NCI-H69 (cell line): ENCODE measurements around the gene HDHD2.

Experiments
- DNase-seq: peaks from one replicate; lab custom pipeline; 2025; lab: John Stamatoyannopoulos, UW

HDHD2 gene

DNA sequence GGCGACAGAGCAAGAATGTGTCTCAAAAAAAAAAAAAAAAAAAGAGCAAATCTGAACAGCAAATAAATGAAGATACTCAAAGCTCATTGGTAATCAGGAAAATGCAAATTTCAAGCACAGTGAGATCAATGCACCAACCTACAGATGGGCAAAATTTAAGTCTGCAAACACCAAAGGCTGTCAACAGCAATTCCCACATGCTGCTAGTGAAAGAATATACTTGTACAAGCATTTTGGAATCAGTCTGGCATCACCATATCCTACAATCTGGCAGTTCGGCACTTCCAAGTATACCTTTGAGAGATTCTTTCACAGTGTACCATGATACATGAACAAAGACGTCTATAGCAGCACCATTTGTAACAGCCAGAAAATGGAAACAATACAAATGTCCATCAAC, 4.1 kb downstream of the HDHD2 start:
- no peak for DNase-seq

DNA sequence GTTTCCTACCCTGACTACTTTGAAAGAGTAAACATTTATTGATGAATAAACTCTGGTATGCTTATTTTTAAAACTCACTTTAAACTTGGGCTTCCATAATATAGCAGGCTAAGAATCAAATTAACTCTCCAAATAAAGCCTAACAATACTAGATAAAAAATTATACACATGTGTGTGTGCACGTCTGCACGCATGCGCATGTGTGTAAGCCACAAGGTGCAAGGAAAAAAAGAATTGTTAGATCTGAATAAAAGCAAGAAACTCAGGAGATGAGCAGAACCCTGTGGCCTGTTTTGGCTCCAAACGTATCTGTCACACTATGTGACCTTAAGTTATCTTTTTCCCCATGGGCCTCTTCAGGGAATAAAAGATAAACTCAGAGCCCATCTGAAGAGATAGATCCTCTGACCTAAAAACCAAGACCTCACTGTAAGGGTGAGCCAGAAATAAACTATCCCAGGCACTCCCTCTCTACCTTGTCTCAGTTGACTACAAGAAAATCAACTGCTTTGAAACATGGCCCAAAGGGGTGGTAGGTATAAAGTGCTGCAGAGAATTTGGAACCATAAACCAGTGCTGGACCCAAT, 6.3 kb downstream of the HDHD2 start:
- DNase-seq: no peak

DNA sequence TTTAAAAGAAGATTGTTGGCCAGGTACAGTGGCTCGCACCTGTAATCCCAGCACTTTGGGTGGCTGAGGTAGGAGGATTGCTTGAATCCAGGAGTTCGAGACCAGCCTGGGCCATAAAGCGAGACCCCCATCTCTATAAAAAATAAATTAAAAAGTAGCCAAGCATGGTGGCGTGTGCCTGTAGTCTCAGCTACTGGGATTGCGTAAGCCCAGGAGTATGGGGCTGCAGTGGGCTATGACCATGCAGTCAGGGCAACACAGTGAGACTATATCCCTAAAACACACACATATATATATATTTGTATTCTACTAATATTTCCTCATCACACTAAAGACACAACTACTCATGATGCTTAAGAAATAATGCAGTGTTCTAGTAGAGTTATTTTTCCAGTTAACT, 7.1 kb downstream of the HDHD2 start:
- no peak for DNase-seq

DNA sequence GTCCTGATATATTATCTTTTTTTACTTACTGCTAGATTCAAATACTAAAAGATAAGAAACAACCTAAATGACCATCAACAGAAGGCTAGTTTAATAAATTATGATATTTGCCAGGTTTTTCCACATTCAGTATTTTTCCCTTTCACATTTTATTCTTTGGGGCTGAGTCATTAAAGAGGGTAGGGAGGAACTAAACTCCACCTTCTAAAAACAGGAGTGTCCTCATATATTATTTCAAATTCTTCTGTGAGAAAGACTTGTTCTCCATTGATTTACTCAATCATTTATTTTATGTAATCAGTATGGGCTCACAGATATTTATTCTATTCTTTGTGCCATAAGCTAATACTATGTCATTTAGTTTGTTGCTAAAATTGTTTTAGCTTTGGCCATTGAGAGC, 9.0 kb downstream of the HDHD2 start:
- DNase-seq: no peak

DNA sequence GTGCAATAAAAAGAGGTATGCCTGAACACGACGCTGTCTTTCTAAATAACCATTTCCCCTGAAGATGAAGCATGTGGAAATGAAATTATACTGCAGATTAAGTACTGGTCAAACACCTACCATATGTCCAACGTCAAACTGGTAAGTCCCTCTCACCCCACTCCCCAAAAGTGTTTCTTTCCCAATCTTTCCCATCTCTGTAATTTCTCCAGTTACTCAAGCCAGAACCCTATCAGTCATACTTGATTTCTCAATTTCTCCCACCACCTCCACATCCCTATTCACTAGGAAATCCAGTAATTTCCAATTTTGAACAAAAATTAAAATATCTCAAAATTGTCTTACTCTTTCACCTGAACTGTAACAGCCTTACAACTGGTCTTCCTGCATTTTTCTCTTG, 29.2 kb downstream of the HDHD2 start:
- no peak for DNase-seq

DNA sequence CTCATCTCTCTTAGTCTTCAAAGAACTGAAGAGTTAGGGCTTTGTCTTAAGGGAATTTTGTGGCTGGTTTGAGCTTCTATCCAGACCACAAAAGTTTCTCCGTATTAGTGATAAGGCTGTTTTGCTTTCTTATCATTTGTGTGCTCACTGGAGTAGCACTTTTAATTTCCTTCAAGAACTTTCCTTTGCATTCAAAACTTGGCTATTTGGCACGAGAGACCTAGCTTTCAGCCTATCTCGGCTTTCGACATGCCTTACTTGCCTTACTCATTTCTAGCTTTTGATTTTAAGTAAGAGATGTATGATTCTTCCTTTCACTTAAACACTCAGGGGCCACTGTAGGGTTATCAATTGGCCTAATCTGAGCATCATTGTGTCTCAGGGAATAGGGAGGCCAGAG, 29.9 kb downstream of the HDHD2 start:
- DNase-seq: no peak

DNA sequence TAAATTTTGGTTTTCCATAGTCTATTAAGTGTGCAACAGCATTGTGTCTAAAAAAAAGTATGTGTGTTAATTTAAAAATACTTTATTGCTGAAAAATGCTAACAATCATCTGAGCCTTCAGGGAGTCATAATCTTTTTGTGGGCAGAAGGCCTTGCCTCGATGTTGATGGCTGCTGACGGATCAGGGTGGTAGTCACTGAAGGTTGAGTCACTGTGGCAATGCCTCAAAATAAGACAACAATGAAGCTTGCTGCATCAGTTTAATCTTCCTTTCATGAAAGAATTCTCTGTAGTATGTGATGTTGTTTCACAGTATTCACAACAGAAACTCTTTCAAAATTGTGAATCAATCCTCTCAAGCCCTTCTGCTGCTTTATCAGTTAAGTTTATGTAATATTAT, 31.3 kb downstream of the HDHD2 start:
- DNase-seq: no peak

DNA sequence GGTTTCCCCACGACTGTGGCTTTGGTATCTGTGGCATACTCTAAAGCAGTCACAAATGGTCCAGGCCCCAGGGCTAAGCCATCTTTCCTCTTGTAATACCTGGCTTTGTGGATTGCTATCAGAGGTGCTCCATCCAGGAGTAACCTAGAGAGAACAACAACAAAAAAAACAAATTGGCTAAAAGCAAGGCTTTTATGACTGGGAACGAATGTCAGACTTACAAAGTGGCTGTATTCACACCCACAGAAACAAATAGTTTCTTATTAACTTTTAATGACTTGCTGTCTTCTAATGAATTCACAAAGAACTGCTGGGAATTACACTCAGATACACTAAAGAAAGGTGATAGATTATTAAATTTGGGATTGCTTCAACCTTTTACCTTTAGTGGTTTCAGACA, 35.1 kb downstream of the HDHD2 start:
- DNase-seq: no peak

DNA sequence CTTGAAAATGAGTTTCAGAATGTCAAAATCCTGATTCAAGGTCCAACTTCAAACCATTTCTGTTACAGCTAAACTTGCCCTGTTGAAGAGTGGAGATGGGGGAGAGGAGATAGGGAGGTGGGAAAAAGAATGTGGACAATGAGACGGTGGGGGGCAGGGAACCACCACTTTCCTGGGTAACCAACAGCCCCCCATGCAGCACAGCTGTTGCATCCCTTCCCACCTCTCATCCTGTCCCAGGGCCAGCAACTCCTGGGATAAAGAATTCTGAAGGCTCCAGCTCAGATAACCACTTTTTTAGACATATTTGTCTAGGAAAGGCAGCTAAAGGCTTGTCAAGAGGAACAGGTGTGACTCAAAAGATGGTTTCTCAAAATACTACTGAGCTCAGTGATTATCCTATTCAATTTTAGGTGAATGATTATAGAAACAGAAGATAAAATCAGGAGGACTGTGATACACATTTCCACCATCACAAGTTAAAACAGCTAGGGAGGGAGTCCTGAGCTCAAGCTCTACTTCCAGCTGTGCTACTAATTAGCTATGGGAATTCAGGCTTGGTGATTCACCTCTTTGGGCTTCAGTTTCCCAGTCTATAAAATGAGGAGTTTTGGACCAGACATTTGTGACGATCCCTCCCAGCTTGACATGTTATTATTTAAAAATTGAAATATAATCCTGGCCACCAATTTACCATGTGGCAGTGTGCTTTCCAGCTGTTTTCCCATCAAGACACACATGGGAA, 36.3 kb downstream of the HDHD2 start:
- DNase-seq: peak; percentile 67

DNA sequence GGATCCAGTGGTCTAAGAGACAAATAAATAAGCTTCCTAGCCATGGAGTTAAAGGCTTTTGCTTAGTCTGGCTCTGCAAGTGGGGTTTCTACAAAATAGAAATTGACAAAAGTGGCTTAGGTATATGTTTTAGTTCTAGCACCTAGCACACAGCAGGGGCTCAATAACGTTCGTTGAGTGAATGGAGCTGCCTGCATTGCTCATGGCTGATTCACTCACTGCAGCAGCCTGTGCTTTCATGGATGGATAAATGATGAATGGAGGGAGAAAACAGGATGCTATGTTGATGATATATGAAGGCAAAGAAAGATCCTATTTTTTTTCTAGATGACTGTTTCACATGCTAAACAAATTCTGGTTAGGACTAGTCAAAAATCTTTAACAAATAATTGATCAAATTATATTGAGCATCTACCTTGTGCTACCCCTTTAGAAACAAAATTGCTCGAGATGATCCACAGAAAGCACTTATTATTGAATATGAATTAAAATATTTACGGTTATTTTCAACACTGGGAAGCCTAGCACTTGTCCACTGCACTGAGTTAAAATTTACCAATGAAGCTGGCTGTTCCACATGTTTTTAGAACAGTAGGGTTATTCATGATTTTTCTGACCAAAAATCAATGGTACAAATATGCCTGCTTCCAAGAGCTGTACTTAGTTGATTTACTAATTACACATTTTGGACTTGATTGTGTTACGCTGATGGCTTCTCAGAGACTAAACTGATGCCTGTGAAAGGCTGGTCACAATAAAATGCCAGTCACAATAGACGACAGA, 39.6 kb downstream of the HDHD2 start:
- DNase-seq: no peak

DNA sequence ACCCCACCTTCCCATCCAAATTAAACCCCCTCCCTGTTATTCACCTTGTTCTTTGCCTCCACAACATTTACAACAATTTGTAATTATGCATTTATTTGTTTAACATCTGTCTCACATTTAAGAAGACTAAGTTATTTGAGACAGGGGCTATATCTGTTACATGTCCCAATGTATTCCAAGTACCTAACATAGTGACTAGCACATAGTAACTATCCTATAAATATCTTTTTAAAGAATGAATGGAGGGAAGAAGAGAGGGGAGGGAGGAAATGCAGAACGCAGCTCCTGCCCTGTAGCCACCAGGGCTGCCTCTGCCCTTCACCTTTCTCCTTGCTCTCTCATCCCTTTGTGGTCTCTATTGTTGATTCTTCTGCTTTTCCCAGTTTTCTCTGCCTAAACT, 40.6 kb downstream of the HDHD2 start:
- DNase-seq: no peak

DNA sequence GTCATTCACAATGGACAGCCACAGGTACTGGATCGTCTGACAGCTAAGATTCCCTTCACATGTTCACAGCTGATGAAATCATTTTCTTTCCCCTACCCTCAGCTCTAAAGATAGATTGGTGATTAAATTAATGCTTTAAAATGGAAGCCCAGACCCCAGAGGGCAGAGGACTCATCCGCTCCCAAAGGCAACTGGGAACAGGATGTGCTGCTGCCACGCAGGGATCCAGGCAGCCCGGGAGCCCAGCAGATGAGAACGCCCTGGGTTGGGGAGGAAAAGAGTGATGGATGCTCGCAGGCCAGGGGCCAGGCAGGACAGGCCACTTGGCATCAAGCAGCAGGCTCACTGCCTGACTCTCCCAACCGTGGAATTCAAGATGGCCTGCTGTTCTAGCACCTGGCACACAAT, 41.3 kb downstream of the HDHD2 start:
- DNase-seq: no peak

DNA sequence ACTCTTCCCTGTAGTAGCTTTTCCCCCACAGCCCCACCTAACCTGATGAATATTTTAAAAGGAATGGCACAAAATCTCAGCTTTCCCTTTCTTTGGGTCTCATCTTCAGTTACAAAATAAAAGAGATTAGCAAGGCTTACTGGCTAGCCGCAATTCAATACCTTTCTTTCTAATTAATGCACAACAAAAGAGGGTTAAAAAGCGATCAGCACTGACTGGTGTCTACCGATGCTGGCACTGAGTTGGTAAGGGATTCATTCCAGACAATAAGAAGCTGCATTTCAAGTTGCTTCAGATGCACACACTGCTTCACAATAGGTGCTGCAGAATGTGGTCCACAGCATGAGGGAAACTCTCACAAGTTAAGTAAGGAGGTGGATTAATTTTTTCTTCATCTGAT, 41.9 kb downstream of the HDHD2 start:
- DNase-seq: no peak

DNA sequence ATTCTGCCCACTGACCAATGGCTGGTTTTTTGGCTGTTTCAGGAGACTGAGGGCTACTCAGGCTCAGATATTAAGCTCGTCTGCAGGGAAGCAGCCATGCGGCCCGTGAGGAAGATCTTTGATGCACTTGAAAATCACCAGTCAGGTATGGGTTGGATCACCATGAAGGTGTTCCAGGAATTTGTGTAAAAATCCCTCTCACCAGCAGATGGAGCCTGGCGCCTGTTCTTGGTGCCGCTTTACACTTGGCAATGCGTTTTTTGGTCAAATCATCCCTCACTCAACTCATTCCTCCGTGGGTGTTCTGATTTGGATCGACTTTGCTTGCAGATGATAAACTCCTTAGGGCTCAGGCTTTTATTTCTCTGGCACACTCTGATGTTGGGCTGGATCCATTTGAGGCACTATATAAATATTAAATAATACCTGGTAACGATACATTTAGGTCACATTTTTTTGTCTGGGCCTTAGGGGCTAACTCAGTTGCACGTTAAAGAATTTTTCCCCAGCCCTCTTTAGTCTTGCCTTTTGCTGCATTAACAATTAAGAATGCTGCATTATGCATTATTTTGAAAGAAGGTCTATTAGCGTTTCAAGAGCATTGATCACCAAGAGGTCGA, 50.0 kb downstream of the HDHD2 start:
- DNase-seq: peak; percentile 78

DNA sequence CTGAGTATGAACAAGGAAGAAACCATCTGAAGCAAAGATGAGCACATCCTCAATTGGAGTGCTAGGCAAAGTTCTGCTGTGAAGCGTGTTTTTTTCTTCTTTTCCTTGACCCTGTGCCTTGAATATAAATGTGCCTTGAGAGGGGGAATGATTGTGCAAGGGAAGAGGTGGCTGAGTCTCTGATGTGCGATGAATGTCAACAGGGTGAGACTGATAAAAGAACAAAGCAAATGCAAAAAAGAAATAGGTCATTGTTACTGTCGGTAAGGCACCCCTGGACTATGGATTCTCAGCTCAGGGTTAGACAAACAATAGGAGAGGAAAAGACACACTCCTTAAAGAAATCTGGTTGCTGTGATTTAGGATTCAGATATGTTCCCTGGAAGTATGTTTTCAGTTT, 54.5 kb downstream of the HDHD2 start:
- no peak for DNase-seq

DNA sequence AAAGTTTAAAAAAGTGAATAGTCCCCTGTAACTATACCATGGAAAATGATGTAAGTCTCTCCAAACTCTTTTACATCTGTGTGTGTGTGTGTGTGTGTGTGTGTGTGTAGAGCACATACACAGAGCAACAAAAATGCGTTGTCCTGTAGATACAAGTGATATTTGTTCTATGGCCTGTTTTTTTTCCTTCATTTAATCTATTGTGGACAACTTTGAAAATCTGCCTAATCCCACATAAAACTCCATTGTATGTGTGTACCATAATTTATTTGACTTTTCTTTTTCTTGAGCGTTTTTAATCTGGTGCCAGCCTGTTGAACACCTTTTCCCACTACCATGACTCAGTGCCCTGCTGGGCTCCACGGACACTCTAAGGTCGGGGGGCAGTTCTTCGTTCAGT, 62.6 kb downstream of the HDHD2 start:
- DNase-seq: no peak

DNA sequence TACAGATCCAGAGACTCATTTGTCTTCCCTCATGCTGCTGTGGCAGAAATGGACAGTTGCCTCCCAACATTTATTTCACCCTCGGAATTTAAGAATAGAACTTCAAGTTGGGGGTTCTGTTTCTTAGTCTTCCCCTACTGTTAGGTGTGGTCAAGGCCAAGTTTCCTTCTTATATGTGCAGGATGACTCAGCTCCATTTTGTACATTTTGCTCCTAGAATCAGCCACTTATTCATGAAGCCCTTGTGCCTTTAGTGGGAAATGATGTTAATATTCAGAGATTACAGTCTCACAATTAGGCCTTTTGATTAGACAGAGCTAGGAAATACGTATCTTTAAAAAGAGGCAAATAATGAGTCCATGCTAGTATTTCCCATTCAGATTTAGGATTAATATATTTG, 68.7 kb downstream of the HDHD2 start:
- no peak for DNase-seq

DNA sequence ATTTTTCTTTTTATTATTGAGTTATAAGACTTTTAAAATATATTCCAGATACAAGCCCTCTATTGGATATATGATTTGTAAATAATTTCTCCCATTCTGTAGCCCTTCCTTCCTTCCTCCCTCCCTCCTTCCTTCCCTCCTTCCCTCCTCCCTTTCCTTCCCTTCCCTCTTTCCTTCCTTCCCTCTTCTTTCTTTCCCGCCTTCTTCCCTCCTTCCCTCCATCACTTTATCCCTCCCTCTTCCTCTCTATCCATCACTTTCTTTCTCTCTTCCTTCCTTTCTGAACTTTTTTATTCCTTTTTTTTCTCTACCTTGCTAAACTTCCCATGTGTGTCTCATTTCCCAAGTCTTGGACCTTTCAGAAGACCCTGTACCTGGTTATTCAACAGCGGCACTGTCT, 69.4 kb downstream of the HDHD2 start:
- DNase-seq: no peak

DNA sequence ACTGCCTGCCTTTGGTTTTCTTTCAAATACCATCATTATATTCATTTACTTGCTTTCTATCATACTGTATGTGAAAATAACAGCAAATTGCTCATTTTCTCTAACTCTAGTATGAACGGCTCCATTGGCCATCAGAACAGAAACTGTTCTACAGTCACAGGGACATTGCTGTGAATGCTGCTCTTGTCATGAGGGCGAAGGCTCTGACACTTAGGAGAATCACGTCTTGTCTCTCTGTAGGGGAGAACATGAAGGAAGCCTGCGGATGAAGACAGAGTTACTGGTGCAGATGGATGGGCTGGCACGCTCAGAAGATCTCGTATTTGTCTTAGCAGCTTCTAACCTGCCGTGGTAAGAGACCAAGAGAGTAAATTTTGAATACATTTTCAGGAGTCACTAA, 73.2 kb downstream of the HDHD2 start:
- DNase-seq: no peak

DNA sequence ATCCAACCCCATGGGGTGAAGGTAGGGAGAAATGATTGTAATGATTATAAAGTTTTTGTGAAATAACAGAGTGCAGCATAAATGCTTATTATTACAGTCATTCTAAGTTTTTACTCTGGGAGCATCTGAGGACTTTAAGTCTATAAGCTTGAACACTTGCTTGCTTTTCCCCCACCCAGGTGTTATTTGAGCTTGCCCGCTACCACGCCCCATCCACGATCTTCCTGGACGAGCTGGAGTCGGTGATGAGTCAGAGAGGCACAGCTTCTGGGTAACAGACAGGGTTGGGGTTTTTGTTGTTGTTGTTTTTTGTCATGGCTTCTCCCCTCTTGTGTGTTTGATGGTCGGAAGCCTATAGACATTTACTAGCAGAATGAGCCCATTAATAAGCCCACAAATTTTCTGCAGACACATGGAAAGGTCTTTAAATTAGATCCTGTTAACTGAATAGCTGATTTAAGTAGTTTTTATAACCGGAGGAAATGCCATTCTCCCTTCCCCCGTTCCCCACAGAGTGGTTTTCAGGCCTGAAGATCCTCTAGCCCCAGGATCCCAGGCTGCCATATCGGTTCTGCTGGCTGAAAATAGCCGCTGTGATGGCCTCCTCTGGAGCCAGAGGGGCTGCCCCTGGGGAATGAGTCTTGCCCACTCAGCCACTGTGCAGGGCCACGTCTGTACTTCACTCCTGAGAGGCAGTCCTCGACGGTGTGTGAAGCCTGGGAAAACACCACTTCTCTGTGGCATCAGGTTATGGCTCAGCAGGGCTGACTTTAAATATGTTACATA, 75.0 kb downstream of the HDHD2 start:
- DNase-seq: peak; percentile 61

DNA sequence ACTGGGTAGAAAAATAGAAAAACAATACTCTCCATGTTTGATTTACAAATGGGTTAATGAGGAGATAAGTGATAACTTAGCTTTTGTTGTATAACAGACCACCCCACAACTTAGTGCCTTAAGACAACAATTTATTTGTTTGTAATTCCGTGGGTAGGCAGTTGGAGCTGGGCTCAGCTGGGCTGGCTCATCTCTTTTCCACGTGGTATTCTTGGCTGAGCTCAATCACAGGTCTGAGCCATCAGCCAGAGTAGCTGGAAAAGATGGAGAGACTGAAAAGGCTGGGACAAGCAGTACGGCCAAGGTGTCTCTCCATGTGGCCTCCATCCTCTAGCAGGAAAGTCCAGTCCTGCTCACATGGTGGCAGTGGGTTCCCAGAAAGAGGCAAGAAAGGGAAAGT, 82.7 kb downstream of the HDHD2 start:
- no peak for DNase-seq

DNA sequence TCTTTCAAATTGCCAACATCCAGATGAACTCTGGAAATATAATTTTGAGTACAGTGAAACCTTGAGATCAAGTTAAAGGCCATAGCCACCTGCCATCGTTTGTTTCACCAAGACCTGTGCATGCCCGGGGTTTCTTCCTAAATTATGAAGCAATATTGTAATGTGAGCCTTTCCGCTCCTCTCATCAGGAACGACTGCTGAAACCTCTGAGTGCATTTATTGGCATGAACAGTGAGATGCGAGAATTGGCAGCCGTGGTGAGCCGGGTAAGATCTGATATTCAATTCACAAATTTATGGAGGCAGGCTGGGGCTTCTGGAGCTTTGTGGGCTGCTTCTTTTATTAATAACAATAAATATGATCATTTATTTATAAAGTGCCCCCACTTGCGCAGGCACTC, 87.2 kb downstream of the HDHD2 start:
- DNase-seq: no peak
